K562 (cell line): ENCODE data around the gene OSBPL1A. TPM values are rescaled to one million over a fixed set of nuclear protein-coding genes. Genes with fewer than 3 reads are reported as not detected.

Source experiments
- ATAC-seq: fragments of 200-7000 bp; cut with Tn5 transposase; 3 replicates; pipeline ENCODE4 v1.9.1; 2020; ENCODE audit warnings: moderate library complexity
- BruUV-seq: library from RNA; stranded (reverse); fragments of 400-500 nt; replicated peaks from 2 replicates; lab custom pipeline; 2021; lab: Mats Ljungman, UMichigan
- CTCF ChIA-PET: fragments of 300-600 bp; formaldehyde crosslinking; extraction: SDS; loops from one replicate; lab custom pipeline; 2021; ENCODE audit warnings: low intra/inter-chr PET ratio; lab: Yijun Ruan, JAX
- POLR2A ChIA-PET: fragments of 300-600, 350-650 bp; sonication (Branson Sonifier 250); formaldehyde crosslinking; extraction: SDS; loops from one replicate; lab custom pipeline; 2021; ENCODE audit warnings: antibody characterized with exemption, inconsistent platforms; lab: Yijun Ruan, JAX
- DNase-seq, 4 experiments: peaks; one replicate each; pipeline versions ENCODE4 v3.0.0 to v3.0.0-alpha.2; 2011 to 2018; ENCODE audit warnings: low spot score in 3 of 4, mixed read lengths in 3 of 4; ENCODE audit errors: extremely low read depth in 1 of 4
- FAIRE-seq: peaks from 2 replicates; lab custom pipeline; 2011; peaks lifted over from hg19 to GRCh38; lab: Jason Lieb, UNC
- H2AFZ ChIP-seq: 2 replicates; pipeline ENCODE4 v1.6.0; 2011; ENCODE audit warnings: low read depth, low read length, control low read depth, inconsistent platforms
- H3K27ac ChIP-seq: fragments of 200-600 bp; 3 replicates; pipeline ENCODE4 v1.8.0; 2011; ENCODE audit warnings: low read depth, mild to moderate bottlenecking, control low read depth, inconsistent platforms, low read length, moderate library complexity, mixed read lengths; ENCODE audit errors: extremely low read depth
- H3K27me3 ChIP-seq, 2 experiments: fragments of 300-600 bp in 1 of 2; 2 replicates in 1 of 2; 3 replicates in 1 of 2; pipeline versions ENCODE4 v1.6.0 to v1.8.0; 2011; ENCODE audit warnings: inconsistent platforms in 2 of 2, low read length in 2 of 2, mild to moderate bottlenecking in 1 of 2, mixed read lengths in 1 of 2, moderate library complexity in 1 of 2; ENCODE audit not compliant: control insufficient read depth in 2 of 2, insufficient read depth in 2 of 2
- H3K36me3 ChIP-seq: fragments of 300-600 bp; 3 replicates; pipeline ENCODE4 v1.8.0; 2011; ENCODE audit warnings: mild to moderate bottlenecking, low read length, inconsistent platforms; ENCODE audit not compliant: control insufficient read depth, insufficient read depth
- H3K4me1 ChIP-seq, 2 experiments: fragments of 200-600 bp in 1 of 2; replicated peaks in 1 of 2; 2 replicates in 1 of 2; 3 replicates in 1 of 2; pipeline versions ENCODE4 v1.5.1 to v1.8.0; 2011; ENCODE audit warnings: inconsistent platforms in 2 of 2, low read length in 2 of 2, mild to moderate bottlenecking in 1 of 2, mixed read lengths in 1 of 2, moderate library complexity in 1 of 2; ENCODE audit not compliant: control insufficient read depth in 2 of 2, insufficient read depth in 2 of 2
- H3K4me2 ChIP-seq: 2 replicates; pipeline ENCODE4 v1.6.1; 2011; ENCODE audit warnings: low read length, control low read depth, inconsistent platforms, mixed read lengths; ENCODE audit not compliant: insufficient read depth
- H3K4me3 ChIP-seq: fragments of 200-600 bp; sonication (generic), shearing (Covaris generic); 2 replicates; pipeline ENCODE4 v1.5.1; 2016; ENCODE audit warnings: control low read depth, inconsistent platforms
- H3K79me2 ChIP-seq: fragments of 200-600 bp; 3 replicates; pipeline ENCODE4 v1.8.0; 2011; ENCODE audit warnings: low read length, inconsistent platforms; ENCODE audit not compliant: control insufficient read depth, insufficient read depth
- H3K9ac ChIP-seq, 2 experiments: 2 replicates each; pipeline versions ENCODE4 v1.6.0 to v1.6.1; 2011; ENCODE audit warnings: low read depth in 2 of 2, low read length in 2 of 2, control low read depth in 1 of 2, inconsistent platforms in 1 of 2, mild to moderate bottlenecking in 1 of 2, mixed read lengths in 1 of 2; ENCODE audit not compliant: insufficient read depth in 1 of 2
- H3K9me1 ChIP-seq: one replicate; pipeline ENCODE4 v1.6.0; 2011; ENCODE audit warnings: inconsistent platforms, mild to moderate bottlenecking, low read length, moderate library complexity; ENCODE audit not compliant: control insufficient read depth, insufficient read depth
- H3K9me3 ChIP-seq: replicated peaks from 2 replicates; pipeline ENCODE4 v1.5.1; 2011; ENCODE audit warnings: low read depth, low read length, inconsistent platforms; ENCODE audit not compliant: control insufficient read depth, insufficient read depth
- H4K20me1 ChIP-seq: replicated peaks from 2 replicates; pipeline ENCODE4 v1.6.1; 2011; ENCODE audit warnings: low read length, inconsistent platforms, mixed read lengths; ENCODE audit not compliant: control insufficient read depth, insufficient read depth
- ATF7 ChIP-seq: fragments of 450-650 bp; IDR thresholded peaks from 2 replicates; pipeline ENCODE4 v1.7.1; 2014; ENCODE audit warnings: mild to moderate bottlenecking, moderate library complexity
- CBX5 ChIP-seq: IDR thresholded peaks from 2 replicates; pipeline ENCODE4 v1.6.1; 2014; ENCODE audit warnings: low read depth, borderline replicate concordance
- CGGBP1 ChIP-seq: fragments of 250-450 bp; sonication (Bioruptor Pico); IDR thresholded peaks from 2 replicates; pipeline ENCODE4 v1.9.0; 2021; ENCODE audit warnings: mild to moderate bottlenecking
- HCFC1 ChIP-seq: IDR thresholded peaks from 2 replicates; pipeline ENCODE4 v1.6.1; 2012; ENCODE audit warnings: low read depth, low read length, improper control_type of control experiment
- MED1 ChIP-seq: sonication (generic); formaldehyde crosslinking; IDR thresholded peaks from 2 replicates; pipeline ENCODE4 v1.8.1; 2023; ENCODE audit warnings: missing genetic modification reagents, borderline replicate concordance
- TCF3 ChIP-seq: sonication (generic); formaldehyde crosslinking; IDR thresholded peaks from 2 replicates; pipeline ENCODE4 v1.4.0; 2020; ENCODE audit warnings: mild to moderate bottlenecking, missing genetic modification reagents
- THAP12 ChIP-seq: fragments of 250-450 bp; sonication (Bioruptor Pico); IDR thresholded peaks from 2 replicates; pipeline ENCODE4 v1.9.0; 2021; ENCODE audit warnings: mild to moderate bottlenecking, inconsistent platforms
- VEZF1 ChIP-seq: fragments of 200-800 bp; sonication (Bioruptor generic); IDR thresholded peaks from 2 replicates; pipeline ENCODE4 v1.6.1; 2017; ENCODE audit warnings: missing genetic modification characterization, missing compliant biosample characterization
- ZKSCAN1 ChIP-seq: fragments of 150-350 bp; IDR thresholded peaks from 2 replicates; pipeline ENCODE4 v1.6.1; 2016; ENCODE audit warnings: low read depth, low read length
- ZSCAN29 ChIP-seq: fragments of 450-650 bp; IDR thresholded peaks from 2 replicates; pipeline ENCODE4 v1.6.1; 2017
- WGBS: fragments of 100-300 bp; shearing (Covaris generic); methylation state at CpG from one replicate; pipeline ENCODE4 v1.1.6; 2016; ENCODE audit warnings: low coverage, mixed read lengths; ENCODE audit not compliant: insufficient coverage; ENCODE audit errors: missing lambda C conversion rate; 5-methylcytosine and 5-hydroxymethylcytosine counted together
- in situ Hi-C: fragments of 300-500 bp; cut with MboI; formaldehyde crosslinking; loops from 4 replicates; pipeline ENCODE4 v1.15.0; 2018; ENCODE audit warnings: inconsistent platforms, mixed read lengths
- intact Hi-C: fragments of 100-400 bp; cut with micrococcal nuclease; formaldehyde crosslinking; loops from 2 replicates; pipeline ENCODE4 v1.14.2; 2022
- polyA plus RNA-seq, 8 experiments: library from polyadenylated mRNA; depleted of rRNA in 4 of 8; stranded (reverse) in 5 of 8; unstranded in 3 of 8; fragments of >200 nt; fragmentation: Nextera tagmentation in 2 of 8; fragmentation: Illumina TruSeq in 1 of 8; extraction: Ambion mirVana in 2 of 8; extraction: Trizol in 1 of 8; gene quantifications; 2 replicates each; pipeline versions ENCODE4 v1.2.1 to v1.2.3, GENCODE V29; 2011 to 2014; ENCODE audit warnings: inconsistent platforms in 1 of 8, missing spikeins in 1 of 8
- total RNA-seq, 7 experiments: library from RNA; depleted of rRNA in 6 of 7; stranded (reverse); fragments of >200 nt in 6 of 7; fragmentation: Illumina TruSeq in 2 of 7; extraction: Trizol in 2 of 7; gene quantifications; 2 replicates each; pipeline versions ENCODE4 v1.2.1 to v1.2.3, GENCODE V29; 2011 to 2021; ENCODE audit warnings: low replicate concordance in 1 of 7

OSBPL1A gene
- total and polyA plus RNA-seq, 9 of the 15 experiments (the other 6 are each of a cell fraction or from before 2014, with no cell fraction given), result 0.40 to 0.49 TPM; not detected in 7

GRCh38 chr18:24273596-24273995 lies 124.0 kb downstream of the OSBPL1A start:
- Histone ChIP-seq H3K9me1 (no peaks in the 10 kb centered on the region), H3K27me3 (peaks cover 12 to 20% of the 10 kb centered on the region in 2 experiments; a peak in 4 of 5 replicates), H3K4me2 (no peak overlapping the region), H4K20me1 (no peaks in the 10 kb centered on the region), H3K9me3 (no peaks in the 10 kb centered on the region), H3K4me3 (no peak overlapping the region), H3K36me3 (no peaks in the 10 kb centered on the region), H3K79me2 (no peaks in the 10 kb centered on the region), H3K27ac (no peak overlapping the region), H2AFZ (no peak overlapping the region), H3K4me1 (peaks cover 0 to 7% of the 10 kb centered on the region in 2 experiments; a peak in 1 of 5 replicates), H3K9ac (no peak overlapping the region)
- WGBS, result 0% methylated on average over 2 of the region's 2 CpGs
- no peak for DNase-seq
- intact Hi-C loops (no loop called here), in situ Hi-C loops (no loop called here)
- TF ChIP-seq TCF3 (CRISPR knock-in tag), result no peak
- no peak for TF ChIP-seq THAP12
- no peak for TF ChIP-seq HCFC1
- TF ChIP-seq ZSCAN29, result no peak
- POLR2A ChIA-PET, result no interaction called here
- CTCF ChIA-PET, result no interaction called here
- FAIRE-seq, result no peak
- no peak for ATAC-seq
- BruUV-seq, result no TSS peak

GRCh38 chr18:24272229-24272525 lies 125.4 kb downstream of the OSBPL1A start:
- no peak overlapping the region for H2AFZ ChIP-seq
- no peak overlapping the region for H3K4me2 ChIP-seq
- H3K9ac ChIP-seq, result no peak overlapping the region
- 8% methylated on average over 9 of the region's 9 CpGs for WGBS
- H3K36me3 ChIP-seq, result no peaks in the 10 kb centered on the region
- FAIRE-seq, result no peak
- H3K4me1 ChIP-seq, result peaks cover 0 to 7% of the 10 kb centered on the region in 2 experiments; a peak in 1 of 5 replicates
- no peaks in the 10 kb centered on the region for H3K79me2 ChIP-seq
- POLR2A ChIA-PET, result no interaction called here
- no peak overlapping the region for H3K4me3 ChIP-seq
- intact Hi-C loops, result no loop called here
- H3K27ac ChIP-seq, result no peak overlapping the region
- in situ Hi-C loops, result no loop called here
- H3K9me3 ChIP-seq, result no peaks in the 10 kb centered on the region
- H3K27me3 ChIP-seq, result peaks cover 12 to 20% of the 10 kb centered on the region in 2 experiments; a peak in 4 of 5 replicates
- TF ChIP-seq CGGBP1 (CRISPR knock-in tag) (no peak), CBX5 (no peak), ZKSCAN1 (no peak), ATF7 (no peak), VEZF1 (CRISPR knock-in tag) (no peak), MED1 (CRISPR knock-in tag) (no peak)
- CTCF ChIA-PET, result no interaction called here
- ATAC-seq, result no peak
- H4K20me1 ChIP-seq, result no peaks in the 10 kb centered on the region
- no TSS peak for BruUV-seq
- no peaks in the 10 kb centered on the region for H3K9me1 ChIP-seq
- DNase-seq, result no peak
